ENCODE results near the gene MSRB1.

GRCh38 chr16:1979271-1980029, 36.5 kb upstream of the MSRB1 start:
- TF ChIP-seq CTCF (IDR thresholded peaks at IDR 0.05) (no peak), POLR2A (IDR thresholded peaks at IDR 0.05) (no peak)
